Suprapubic skin (tissue), 4 donors: ENCODE measurements around the gene C7. TPM values are rescaled to one million over a fixed set of nuclear protein-coding genes. Genes with fewer than 3 reads are reported as not detected.

Experiments
- DNase-seq, 2 donors: peaks; one replicate each; pipeline ENCODE4 v3.0.0-alpha.2; 2019; ENCODE audit warnings: low spot score in 2 of 2
- H3K27ac ChIP-seq: fragments of 200-600 bp; sonication (generic); one replicate; pipeline ENCODE4 v1.5.1; 2019
- H3K27me3 ChIP-seq: fragments of 200-600 bp; sonication (generic); one replicate; pipeline ENCODE4 v1.5.1; 2019
- H3K36me3 ChIP-seq: fragments of 200-600 bp; sonication (generic); one replicate; pipeline ENCODE4 v1.5.1; 2019
- H3K4me1 ChIP-seq: fragments of 200-600 bp; sonication (generic); one replicate; pipeline ENCODE4 v1.5.1; 2019
- H3K4me3 ChIP-seq: fragments of 200-600 bp; sonication (generic); one replicate; pipeline ENCODE4 v1.5.1; 2019; ENCODE audit warnings: mild to moderate bottlenecking
- H3K9me3 ChIP-seq: fragments of 200-600 bp; sonication (generic); one replicate; pipeline ENCODE4 v1.5.1; 2019
- EP300 ChIP-seq: sonication (generic); formaldehyde crosslinking; IDR thresholded peaks from one replicate; pipeline ENCODE4 v1.6.1; 2017; ENCODE audit warnings: antibody characterized with exemption
- POLR2A ChIP-seq, 2 donors: fragments of 450-650 bp; IDR thresholded peaks; one replicate each; pipeline ENCODE4 v1.6.1; 2017; ENCODE audit warnings: antibody characterized with exemption in 2 of 2, mild to moderate bottlenecking in 2 of 2, moderate library complexity in 2 of 2
- POLR2AphosphoS5 ChIP-seq, 3 donors: sonication (generic); formaldehyde crosslinking; IDR thresholded peaks; one replicate each; pipeline ENCODE4 v1.6.1; 2017; ENCODE audit warnings: antibody characterized with exemption in 3 of 3
- WGBS: methylation state at CpG from one replicate; pipeline ENCODE4 v1.1.5; 2018; 5-methylcytosine and 5-hydroxymethylcytosine counted together
- total RNA-seq, 4 donors: library from RNA; depleted of rRNA; stranded (reverse); fragments of >200 nt; gene quantifications; one replicate each; pipeline ENCODE4 v1.1.0, GENCODE V29; 2016
- TF ChIP-seq, protein P1 (sequence below), 2 donors: fragments of 200-600 bp in 1 of 2; fragments of 450-650 bp in 1 of 2; sonication (generic) in 1 of 2; IDR thresholded peaks; one replicate each; pipeline ENCODE4 v1.5.1; 2016 to 2019; ENCODE audit warnings: antibody characterized with exemption in 2 of 2, mild to moderate bottlenecking in 1 of 2, moderate library complexity in 1 of 2

The C7 gene
- total RNA-seq, 4 donors from 2014 or later, result 9.2 to 45.6 (median 15.7) TPM

DNA sequence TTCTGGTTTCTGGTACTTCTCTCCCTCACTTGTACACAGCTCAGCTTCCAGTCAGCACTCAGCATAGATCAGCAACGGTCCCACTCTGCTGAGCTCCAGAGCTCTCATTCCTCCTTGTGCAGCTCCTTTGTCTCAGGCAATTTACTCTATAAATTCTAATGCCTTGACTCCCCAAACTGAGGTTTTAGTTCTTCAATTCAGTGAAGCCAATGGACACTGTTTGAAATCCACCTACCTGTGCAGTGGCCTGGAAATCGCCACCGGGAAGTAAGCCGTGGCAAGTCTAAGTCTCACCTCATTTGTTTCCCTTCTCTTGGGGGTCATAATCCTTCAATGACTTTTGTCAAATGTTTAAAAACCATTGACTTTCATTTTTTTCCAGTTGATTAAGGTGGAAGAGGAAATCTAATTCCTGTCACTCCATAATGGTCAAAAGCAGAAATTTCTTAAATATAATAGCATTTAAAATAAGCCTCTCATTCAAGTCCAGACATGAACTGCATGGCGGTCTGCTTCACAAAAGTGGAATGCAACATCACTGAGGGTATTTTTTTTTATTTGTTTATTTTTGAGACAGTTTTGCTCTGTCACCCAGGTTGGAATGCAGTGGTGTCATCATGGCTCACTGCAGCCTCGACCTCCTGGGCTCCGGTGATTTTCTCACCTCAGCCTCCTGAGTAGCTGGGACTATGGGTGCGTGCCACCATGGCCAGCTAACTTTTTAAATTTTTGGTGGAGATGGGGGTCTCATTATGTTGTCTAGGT lies 79.6 kb downstream of the C7 start:
- H3K36me3 ChIP-seq, result no peaks in the 10 kb centered on the region
- no peaks in the 10 kb centered on the region for H3K27me3 ChIP-seq
- DNase-seq, result no peak
- TF ChIP-seq, protein P1, sequence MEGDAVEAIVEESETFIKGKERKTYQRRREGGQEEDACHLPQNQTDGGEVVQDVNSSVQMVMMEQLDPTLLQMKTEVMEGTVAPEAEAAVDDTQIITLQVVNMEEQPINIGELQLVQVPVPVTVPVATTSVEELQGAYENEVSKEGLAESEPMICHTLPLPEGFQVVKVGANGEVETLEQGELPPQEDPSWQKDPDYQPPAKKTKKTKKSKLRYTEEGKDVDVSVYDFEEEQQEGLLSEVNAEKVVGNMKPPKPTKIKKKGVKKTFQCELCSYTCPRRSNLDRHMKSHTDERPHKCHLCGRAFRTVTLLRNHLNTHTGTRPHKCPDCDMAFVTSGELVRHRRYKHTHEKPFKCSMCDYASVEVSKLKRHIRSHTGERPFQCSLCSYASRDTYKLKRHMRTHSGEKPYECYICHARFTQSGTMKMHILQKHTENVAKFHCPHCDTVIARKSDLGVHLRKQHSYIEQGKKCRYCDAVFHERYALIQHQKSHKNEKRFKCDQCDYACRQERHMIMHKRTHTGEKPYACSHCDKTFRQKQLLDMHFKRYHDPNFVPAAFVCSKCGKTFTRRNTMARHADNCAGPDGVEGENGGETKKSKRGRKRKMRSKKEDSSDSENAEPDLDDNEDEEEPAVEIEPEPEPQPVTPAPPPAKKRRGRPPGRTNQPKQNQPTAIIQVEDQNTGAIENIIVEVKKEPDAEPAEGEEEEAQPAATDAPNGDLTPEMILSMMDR (IDR thresholded peaks at IDR 0.05), result no peak
- TF ChIP-seq POLR2A (IDR thresholded peaks at IDR 0.05) (no peak), EP300 (no peak), POLR2AphosphoS5 (IDR thresholded peaks at IDR 0.05) (no peak)
- H3K4me3 ChIP-seq, result no peak overlapping the region
- peaks cover 4% of the 10 kb centered on the region for H3K4me1 ChIP-seq
- no peaks in the 10 kb centered on the region for H3K9me3 ChIP-seq
- H3K27ac ChIP-seq, result no peak overlapping the region
- WGBS, result 88% methylated on average over 8 of the region's 8 CpGs

DNA sequence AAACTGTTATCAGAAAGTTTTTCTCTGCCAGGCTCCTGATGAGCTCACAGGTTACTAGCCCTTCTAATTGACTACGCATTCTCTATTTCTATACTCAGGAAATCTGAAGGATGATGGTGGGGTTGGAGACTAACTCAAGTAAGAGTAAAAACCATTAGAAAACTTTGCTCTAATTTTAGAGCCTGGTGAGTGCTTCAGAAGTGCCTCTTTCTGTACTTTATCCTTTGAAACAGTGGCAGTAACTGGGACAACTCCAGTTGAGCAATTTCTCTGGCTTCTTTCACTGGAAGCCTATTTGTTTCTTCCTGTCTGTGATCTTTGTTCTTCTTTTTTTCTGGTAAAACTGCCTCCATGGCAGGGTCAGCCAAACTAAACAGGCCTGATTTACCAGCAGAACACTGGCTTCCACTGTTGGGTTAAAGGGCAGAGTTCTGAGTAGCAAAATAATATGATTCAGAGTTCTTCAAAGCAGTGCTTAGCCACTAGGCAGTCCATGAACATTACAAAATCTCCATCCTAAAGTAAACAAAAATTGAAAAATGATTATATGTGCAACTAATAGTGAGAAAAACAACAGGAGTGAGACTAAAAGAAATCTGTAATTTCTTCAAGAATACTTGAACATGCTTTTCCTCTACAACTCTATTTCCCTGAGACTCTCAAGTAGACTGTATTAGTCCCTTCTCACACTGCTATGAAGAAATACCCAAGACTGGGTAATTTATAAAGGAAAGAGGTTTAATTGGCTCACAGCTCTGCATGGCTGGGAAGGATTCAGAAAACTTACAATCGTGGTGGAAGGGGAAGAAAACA lies 82.1 kb downstream of the C7 start:
- 20% methylated on average over 2 of the region's 2 CpGs for WGBS
- no peaks in the 10 kb centered on the region for H3K27me3 ChIP-seq
- peaks cover 4% of the 10 kb centered on the region for H3K4me1 ChIP-seq
- TF ChIP-seq, protein P1 (IDR thresholded peaks at IDR 0.05), result no peak
- TF ChIP-seq POLR2AphosphoS5 (IDR thresholded peaks at IDR 0.05) (no peak), POLR2A (IDR thresholded peaks at IDR 0.05) (no peak), EP300 (no peak)
- H3K4me3 ChIP-seq, result no peak overlapping the region
- H3K27ac ChIP-seq, result peak overlapping the region; percentile 69
- no peak for DNase-seq
- no peaks in the 10 kb centered on the region for H3K36me3 ChIP-seq
- H3K9me3 ChIP-seq, result no peaks in the 10 kb centered on the region

DNA sequence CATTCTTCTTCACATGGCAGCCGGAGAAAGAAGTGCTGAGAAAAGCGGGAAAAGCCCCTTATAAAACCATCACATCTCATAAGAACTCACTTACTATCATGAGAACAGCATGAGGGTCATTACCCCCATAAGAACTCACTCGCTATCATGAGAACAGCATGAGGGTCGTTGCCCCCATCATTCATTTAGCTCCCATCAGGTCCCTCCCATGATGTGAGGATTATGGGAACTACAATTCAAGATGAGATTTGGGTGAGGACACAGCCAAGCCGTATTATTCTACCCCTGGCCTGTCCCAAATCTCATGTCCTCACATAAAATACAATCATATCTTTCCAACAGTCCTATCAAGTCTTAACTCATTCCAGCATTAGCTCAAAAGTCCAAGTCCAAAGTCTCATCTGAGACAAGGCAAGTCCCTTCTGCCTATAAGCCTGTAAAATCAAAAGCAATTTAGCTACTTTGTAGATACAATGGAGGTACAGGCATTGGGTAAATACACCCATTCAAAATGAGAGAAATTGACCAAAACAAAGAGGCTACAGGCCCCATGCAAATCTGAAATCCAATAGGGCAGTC lies 82.8 kb downstream of the C7 start:
- WGBS, result 63% methylated on average over 5 of the region's 5 CpGs

DNA sequence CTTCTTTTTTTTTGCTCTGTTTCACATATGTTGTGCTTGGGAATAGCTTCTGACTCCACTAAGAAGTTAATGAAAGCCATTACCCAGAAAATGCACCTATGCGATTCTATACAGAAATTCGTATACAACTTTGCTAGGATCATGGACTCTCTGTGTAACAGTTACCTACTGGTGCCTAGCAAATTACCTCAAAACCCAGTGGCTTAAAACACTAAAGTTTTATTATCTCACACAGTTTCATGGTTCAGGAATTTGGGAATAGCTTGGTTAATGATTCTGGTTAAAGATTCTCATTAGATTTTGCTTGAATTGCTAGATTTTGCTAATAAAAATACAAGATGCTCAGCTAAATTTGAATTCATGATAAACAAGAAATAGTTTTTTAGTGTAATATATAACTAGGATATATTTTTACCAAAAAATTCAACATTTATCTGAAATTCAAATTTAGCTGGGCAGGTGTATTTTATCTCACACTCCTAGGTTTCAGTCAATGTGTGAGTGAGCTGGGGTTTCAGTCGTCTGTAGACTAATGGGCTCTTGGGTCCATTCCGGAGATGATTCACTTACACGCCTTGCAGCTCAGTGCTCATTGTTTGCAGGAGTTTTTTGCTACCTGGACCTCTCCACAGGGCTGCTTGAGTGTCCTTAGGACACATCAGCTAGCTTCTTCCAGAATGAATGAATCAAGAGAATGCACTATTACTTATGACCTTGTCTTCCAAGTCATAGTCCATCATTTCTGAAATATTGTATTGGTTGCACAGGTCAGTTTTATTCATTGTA lies 86.7 kb downstream of the C7 start:
- no peak for DNase-seq
- H3K4me3 ChIP-seq, result no peak overlapping the region
- 93% methylated on average over 5 of the region's 5 CpGs for WGBS
- H3K36me3 ChIP-seq, result no peaks in the 10 kb centered on the region
- no peaks in the 10 kb centered on the region for H3K27me3 ChIP-seq
- H3K27ac ChIP-seq, result no peak overlapping the region
- no peaks in the 10 kb centered on the region for H3K9me3 ChIP-seq
- H3K4me1 ChIP-seq, result peaks cover 1% of the 10 kb centered on the region
- TF ChIP-seq EP300 (no peak), POLR2A (IDR thresholded peaks at IDR 0.05) (no peak), POLR2AphosphoS5 (IDR thresholded peaks at IDR 0.05) (no peak)
- TF ChIP-seq, protein P1 (IDR thresholded peaks at IDR 0.05), result no peak

More for the DNA sequence above, 82.8 kb downstream of the C7 start:
- peaks cover 4% of the 10 kb centered on the region for H3K4me1 ChIP-seq
- no peaks in the 10 kb centered on the region for H3K36me3 ChIP-seq
- H3K9me3 ChIP-seq, result no peaks in the 10 kb centered on the region
- no peaks in the 10 kb centered on the region for H3K27me3 ChIP-seq
- no peak for DNase-seq
- TF ChIP-seq POLR2AphosphoS5 (IDR thresholded peaks at IDR 0.05) (no peak), POLR2A (IDR thresholded peaks at IDR 0.05) (no peak), EP300 (no peak)
- TF ChIP-seq, protein P1 (IDR thresholded peaks at IDR 0.05), result no peak
- no peak overlapping the region for H3K4me3 ChIP-seq
- H3K27ac ChIP-seq, result peak overlapping the region; percentile 68
